Jurkat, Clone E6-1 (cell line): ENCODE data around the gene CHST13.
"Not testable (repeated sequence)": the region's sequence is repeated elsewhere in the genome, so short reads cannot be mapped to it uniquely, and the experiment has no call there.

ENCODE experiments used
- DNase-seq: peaks from one replicate; pipeline ENCODE4 v3.0.0-alpha.2; 2011; ENCODE audit warnings: low read depth, low spot score
- H3K4me3 ChIP-seq: 2 replicates; pipeline ENCODE4 v1.5.1; 2011; ENCODE audit warnings: mild to moderate bottlenecking, low read length, control low read depth, moderate library complexity

CHST13 gene

GRCh38 chr3:126521122-126521891 lies 2.6 kb upstream of the CHST13 start:
- no peak for DNase-seq
- no peak overlapping the region for H3K4me3 ChIP-seq

GRCh38 chr3:126522363-126522788 lies 1.6 kb upstream of the CHST13 start:
- no peak for DNase-seq
- H3K4me3 ChIP-seq = no peak overlapping the region

DNA sequence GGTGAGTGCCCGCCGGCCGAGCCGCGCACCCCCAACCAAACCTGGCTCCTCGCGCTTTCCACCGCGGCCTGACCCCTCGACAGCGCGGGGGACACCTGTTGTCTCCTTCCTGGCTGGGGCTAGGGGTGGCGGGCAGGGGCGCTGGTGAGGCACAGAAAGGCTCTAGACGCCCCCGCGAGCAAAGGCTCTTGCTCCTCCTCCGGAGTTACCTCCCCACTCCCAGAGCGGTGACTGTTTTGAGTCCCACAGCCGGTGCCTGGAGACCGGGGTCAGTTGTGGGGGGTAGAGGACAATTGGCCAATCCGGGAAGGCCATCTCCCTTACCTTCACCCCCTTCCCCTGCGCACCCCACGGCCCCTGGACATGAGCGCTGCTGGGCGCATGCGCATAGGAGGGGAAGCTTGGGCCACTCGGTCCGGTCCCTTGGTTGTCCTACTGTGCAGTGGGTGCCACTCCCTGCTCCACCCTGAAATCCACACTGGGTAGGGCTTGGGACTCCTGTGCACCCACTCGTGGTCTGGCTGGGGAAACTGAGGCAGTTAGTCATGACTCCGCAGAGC lies 554 bp downstream of the CHST13 start:
- H3K4me3 ChIP-seq = no peak overlapping the region
- no peak for DNase-seq

GRCh38 chr3:126525091-126525852 lies 1.3 kb downstream of the CHST13 start:
- H3K4me3 ChIP-seq = no peak overlapping the region
- DNase-seq = no peak

DNA sequence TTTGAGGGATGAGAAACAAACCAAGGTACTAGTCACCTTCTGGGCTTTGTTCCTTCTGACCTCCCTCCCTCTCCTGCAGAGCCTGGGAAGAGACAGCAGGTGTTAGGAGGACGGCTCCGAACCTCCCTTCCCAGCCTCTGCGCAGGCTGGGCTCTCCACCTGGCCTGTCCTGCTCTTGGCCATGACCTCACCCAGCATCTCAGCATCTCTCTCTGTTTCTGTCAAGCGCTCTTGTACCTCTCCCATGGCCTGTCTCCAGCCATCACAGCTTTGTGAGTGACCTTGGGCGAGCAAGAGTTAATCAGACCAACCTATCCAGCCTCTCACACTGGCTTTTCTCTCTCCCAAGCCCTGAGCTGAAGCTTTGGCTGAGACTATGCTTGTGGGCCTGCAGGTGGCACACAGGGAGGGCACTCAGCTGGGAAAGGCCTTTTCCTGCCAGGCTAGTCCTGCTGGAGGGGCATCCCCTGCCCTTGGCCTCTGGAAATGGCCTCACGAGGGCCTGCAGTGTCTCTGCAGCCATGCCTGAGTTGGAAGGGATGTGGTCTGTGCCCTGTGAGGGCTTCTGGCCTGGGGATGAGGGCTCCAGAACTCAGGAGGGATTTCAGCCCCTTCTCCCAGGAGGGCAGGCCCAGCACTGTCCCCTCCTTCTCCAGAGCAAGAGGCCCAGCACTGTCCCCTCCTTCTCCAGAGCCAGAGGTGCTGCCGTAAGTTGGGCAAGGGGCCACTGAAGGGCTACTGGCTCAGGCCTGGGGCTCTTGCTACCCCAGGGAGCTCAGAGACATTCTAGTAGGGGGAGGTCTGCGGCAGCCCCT lies 2.1 kb downstream of the CHST13 start:
- H3K4me3 ChIP-seq = no peak overlapping the region
- DNase-seq = no peak

DNA sequence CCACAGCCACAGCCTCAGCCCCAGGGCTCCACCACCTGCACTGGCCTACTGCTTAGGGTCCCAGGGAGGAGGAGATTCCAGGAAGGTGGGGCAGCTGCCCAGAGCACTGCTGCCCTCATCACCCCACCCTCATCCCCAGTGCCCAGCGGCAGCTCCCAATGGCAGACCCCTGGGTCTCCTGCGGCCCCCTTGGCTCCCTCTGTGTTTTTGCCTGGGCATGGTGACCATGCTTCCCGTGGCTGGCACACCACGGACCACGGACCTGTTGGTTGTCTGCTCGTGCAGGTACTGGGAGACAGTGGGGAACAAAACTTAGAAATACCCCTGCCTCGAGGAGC lies 2.7 kb downstream of the CHST13 start:
- no peak for DNase-seq

GRCh38 chr3:126527006-126527405 lies 3.1 kb downstream of the CHST13 start:
- no peak for DNase-seq
- no peak overlapping the region for H3K4me3 ChIP-seq

More for the DNA sequence above, 2.7 kb downstream of the CHST13 start:
- no peak overlapping the region for H3K4me3 ChIP-seq

DNA sequence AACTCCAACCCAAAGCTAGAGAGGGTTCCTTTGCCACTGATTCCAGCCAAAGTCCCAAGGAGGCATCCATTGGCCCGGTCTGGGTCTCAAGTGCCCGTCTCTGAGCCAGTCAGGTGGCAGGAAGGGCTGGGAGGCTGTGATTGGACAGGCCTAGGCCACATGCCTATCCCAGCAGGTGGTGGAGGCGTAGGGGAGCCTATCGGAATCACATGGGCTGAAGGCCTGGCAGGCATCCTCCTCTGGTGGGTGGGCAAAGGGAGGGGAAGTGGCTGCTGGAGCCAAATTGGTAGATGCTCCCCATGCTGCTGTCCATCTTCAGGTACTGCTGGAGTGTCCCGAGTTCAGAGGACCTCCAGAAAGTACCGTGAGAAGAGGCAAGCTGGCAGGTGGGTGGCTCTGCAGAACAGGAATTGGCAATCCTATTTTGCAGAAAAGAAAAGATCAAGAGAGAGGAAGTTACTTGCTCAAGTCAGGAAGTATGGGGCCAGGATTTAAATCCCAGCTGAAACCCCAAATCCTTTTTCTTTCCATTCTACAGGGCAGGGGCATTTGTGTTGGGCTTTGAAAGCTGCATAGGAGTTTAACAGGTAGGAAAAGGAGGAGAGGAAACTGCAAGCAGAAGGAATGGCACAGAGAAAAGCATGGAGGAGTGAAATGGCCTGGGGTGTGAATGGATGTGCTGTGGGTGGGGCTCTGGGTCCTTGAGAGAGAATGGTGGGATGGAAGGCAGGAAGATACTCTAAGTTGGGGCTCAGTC lies 3.7 kb downstream of the CHST13 start:
- H3K4me3 ChIP-seq = no peak overlapping the region
- DNase-seq = no peak

- DNase-seq = no peak
- no peak overlapping the region for H3K4me3 ChIP-seq
Observed at GRCh38 chr3:126528419-126528799, 4.5 kb downstream of the CHST13 start.

DNA sequence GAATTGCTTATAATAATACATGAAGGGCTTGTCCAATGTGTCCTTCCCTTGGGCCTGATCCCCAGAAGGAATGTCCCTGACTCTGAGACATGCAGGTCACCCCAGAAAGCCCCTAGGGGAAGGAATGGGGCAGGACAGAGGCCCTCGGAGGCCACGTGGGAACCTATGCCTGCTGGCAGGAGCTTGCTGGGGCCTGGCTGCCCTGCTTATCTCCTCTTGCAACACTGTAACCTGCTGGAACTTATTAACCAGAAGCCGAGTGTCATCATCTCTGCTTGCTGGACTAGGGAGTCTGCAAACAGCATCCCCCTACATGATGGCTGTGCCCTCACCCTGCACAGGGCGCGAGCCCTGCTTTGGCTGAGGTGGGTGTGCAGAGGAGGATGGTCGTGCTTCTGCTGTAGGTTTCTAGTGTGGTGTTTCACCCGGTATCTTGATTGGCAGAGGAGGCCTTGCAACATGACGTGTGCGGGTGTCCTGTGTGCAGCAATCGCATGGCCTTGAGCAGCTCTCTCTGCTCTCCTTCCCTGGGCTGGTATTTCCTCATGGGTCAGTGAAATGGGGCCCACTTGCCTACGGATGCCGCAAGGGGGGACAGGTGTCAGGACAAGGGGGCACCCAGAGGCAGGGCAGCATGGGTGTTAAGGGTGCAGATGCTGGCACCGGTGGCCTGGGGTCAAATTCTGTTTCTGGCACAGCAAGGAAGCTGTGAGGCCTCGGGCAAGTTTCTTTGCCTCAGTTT lies 5.0 kb downstream of the CHST13 start:
- H3K4me3 ChIP-seq = no peak overlapping the region
- no peak for DNase-seq

DNA sequence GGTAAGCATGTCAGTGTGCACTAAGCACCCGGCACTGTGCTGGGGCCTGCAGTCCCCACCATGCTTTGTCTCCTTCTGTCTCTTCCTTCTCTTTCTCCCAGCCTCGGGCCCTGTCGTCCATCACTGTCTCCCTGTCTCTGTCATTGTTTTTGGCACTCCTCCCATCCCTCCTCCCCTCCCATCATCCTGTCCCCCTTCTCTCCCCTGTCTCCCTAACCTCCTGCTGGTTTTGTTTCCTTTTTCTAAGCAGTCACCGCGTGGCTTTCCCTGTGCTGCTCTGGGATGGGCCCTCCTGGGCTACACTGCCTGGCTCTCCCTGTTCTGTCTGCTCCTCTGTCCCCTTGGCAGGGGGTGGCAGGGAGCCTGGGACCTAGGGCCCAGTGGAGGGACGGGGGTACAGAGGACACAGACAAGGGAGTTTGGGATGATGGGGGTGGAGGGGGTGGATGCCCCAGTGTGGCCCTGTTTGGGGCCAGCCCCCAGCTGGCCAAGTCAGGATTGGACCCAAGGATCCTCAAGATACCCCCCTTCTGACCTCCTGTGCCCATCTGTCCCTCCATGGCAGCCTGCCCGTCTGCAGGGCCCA lies 5.7 kb downstream of the CHST13 start:
- no peak overlapping the region for H3K4me3 ChIP-seq
- no peak for DNase-seq

- no peak overlapping the region for H3K4me3 ChIP-seq
- no peak for DNase-seq
Observed at GRCh38 chr3:126530171-126531050, 6.5 kb downstream of the CHST13 start.

DNA sequence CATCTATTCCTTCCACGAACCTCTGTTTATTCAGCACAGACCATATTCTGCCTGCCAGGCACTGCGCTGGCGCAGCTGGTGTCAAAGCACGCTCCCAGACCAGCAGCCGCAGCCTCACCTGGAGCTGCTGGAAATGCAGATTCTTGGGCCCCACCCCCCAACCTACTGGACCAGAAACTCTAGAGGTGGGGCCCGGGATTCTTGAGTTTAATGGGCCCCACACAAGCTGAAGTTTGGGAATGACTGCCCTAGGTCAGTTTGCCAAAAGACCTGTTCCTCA lies 7.0 kb downstream of the CHST13 start:
- DNase-seq = no peak
- H3K4me3 ChIP-seq = no peak overlapping the region

GRCh38 chr3:126533506-126533905 lies 9.6 kb downstream of the CHST13 start:
- H3K4me3 ChIP-seq = no peak overlapping the region
- no peak for DNase-seq

DNA sequence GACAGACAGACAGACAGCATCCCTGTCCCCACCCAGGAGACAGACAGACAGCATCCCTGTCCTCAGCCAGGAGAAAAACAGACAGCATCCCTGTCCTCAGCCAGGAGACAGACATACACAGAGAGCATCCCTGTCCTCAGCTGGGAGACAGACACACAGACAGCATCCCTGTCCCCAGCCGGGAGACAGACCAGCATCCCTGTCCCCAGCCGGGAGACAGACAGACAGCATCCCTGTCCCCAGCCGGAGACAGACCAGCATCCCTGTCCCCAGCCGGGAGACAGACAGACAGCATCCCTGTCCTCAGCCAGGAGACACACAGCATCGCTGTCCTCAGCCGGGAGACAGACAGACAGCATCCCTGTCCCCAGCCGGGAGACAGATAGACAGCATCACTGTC lies 10.8 kb downstream of the CHST13 start:
- DNase-seq, H3K4me3 ChIP-seq: not testable (repeated sequence)

DNA sequence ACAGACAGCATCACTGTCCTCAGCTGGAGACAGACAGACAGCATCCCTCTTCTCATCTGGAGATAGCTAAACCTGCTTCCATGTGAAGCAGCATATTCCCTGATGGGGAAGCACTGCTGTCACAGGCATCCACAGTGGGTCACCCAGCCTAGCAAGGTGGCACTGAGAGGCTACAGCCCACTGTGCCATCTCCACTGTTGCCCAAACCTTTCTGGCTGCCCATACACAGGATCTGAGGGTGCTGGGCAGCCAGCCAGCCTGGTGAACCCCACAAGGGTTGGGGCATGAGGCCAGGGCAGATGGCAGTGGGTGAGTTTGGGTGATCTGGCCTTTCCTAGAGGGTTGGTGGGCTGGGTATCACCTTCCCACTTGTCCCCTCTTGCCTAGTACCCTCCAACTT lies 11.7 kb downstream of the CHST13 start:
- no peak overlapping the region for H3K4me3 ChIP-seq
- no peak for DNase-seq

DNA sequence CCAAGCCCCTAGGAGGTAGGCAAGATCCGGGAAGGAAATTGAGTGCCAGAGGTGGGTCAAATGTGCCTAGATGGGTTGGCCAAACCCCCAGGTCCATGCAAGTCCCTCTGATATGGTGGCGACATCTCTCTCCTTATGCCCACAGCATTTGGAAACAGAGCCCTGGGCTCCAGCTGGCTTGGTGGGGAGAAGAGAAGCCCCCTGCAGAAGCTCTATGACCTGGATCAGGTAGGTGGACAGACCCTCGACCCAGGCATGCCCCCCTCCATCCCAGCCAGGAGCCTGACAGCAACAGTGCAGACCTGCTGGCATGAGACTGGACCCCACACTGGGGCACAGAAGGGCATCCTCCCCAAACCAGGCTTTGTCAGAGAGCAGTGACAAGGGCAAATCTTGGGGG lies 12.2 kb downstream of the CHST13 start:
- no peak for DNase-seq
- H3K4me3 ChIP-seq = no peak overlapping the region
